H1 (cell line): ENCODE results near the gene ST3GAL2. TPM values are rescaled to one million over a fixed set of nuclear protein-coding genes. Genes with fewer than 3 reads are reported as not detected.

Experiments
- CBX8 ChIP-seq: fragments of 300-800, 300-1000 bp; sonication (generic); IDR thresholded peaks from 2 replicates; pipeline ENCODE4 v1.7.1; 2016; ENCODE audit warnings: low read depth, low read length, borderline replicate concordance
- E2F6 ChIP-seq: IDR thresholded peaks from 2 replicates; pipeline ENCODE4 v1.6.1; 2012; ENCODE audit warnings: inconsistent platforms
- JUN ChIP-seq: IDR thresholded peaks from 2 replicates; pipeline ENCODE4 v1.6.1; 2011; ENCODE audit warnings: low read depth, mild to moderate bottlenecking, improper control_type of control experiment, low read length
- KDM5A ChIP-seq: fragments of 200-600 bp; IDR thresholded peaks from 2 replicates; pipeline ENCODE4 v1.7.1; 2012; ENCODE audit warnings: mild to moderate bottlenecking, low read length, inconsistent platforms, mixed read lengths
- MAFK ChIP-seq: IDR thresholded peaks from 2 replicates; pipeline ENCODE4 v1.6.1; 2012; ENCODE audit warnings: low read depth, mild to moderate bottlenecking, improper control_type of control experiment, low read length
- POLR2A ChIP-seq, 2 experiments: IDR thresholded peaks; 1 replicate in 1 of 2; 2 replicates in 1 of 2; pipeline ENCODE4 v1.6.1; 2011; ENCODE audit warnings: low read depth in 2 of 2, low read length in 2 of 2, mild to moderate bottlenecking in 2 of 2; ENCODE audit errors: control extremely low read depth in 1 of 2
- POU5F1 ChIP-seq: IDR thresholded peaks from 2 replicates; pipeline ENCODE4 v1.6.1; 2011; ENCODE audit warnings: low read depth, mild to moderate bottlenecking, low read length, moderate library complexity
- polyA plus RNA-seq, 7 experiments: library from polyadenylated mRNA; depleted of rRNA in 3 of 7; stranded (reverse) in 5 of 7; unstranded in 2 of 7; fragments of >200 nt in 5 of 7; fragments of 200-250 nt in 2 of 7; gene quantifications; 1 replicate in 5 of 7; 2 replicates in 1 of 7; 4 replicates in 1 of 7; pipeline versions ENCODE4 v1.2.1 to v1.2.3, GENCODE V29; 2011 to 2013; ENCODE audit warnings: missing spikeins in 2 of 7, mixed read lengths in 2 of 7
- total RNA-seq: library from RNA; stranded (reverse); fragmentation: NEBNext Ultra II Directional; extraction: Animal tissue kit (Norgen Biotek cat#: 25700); gene quantifications from 2 replicates; pipeline ENCODE4 v1.2.1, GENCODE V29; 2021

Gene ST3GAL2
- total and polyA plus RNA-seq, 2 of the 8 experiments (the other 6 are each of a cell fraction or from before 2014, with no cell fraction given), result 14.4 to 39.7 TPM

GRCh38 chr16:70337814-70338213, 101.1 kb downstream of the ST3GAL2 start (continued):
- TF ChIP-seq POU5F1 (no peak), E2F6 (no peak), CBX8 (no peak), KDM5A (no peak), POLR2A (IDR thresholded peaks at IDR 0.05; ENCODE audit: control extremely low read depth in 1 of 2, low read depth in 2 of 2, low read length in 2 of 2) (no peak), JUN (no peak), MAFK (no peak)
